ENCODE data around the gene REG1A.

The REG1A gene, protein sequence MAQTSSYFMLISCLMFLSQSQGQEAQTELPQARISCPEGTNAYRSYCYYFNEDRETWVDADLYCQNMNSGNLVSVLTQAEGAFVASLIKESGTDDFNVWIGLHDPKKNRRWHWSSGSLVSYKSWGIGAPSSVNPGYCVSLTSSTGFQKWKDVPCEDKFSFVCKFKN

DNA sequence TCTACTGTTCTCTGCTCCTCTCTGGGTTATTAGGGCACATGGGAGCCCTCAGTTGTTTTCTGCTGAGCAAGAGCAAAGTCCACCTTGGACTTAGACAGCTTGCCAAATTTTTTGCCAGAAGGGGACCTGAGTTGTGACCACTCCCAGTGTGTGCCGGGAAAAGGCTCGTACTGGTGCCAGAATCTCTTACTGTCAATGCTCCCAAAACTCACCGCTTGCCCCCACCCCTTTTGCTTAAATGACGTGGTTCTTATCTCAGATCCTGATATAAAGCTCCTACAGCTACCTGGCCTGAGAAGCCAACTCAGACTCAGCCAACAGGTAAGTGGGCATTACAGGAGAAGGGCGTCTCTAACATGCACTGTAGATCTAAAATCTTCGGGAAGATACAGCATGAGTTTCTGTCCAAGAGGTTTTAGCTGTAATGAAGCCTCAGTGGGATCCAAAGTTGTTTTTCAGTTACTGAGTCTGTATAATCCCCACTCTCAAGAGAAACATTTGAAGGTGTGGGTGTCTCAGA lies at the start of gene REG1A:
REG1A (plus strand) TSS at position 295 of the 520 bp plus-strand sequence. CDS start 374 bp downstream, outside the sequence.
- no peak for DNase-seq

GRCh38 chr2:79071078-79071477 lies 49.2 kb upstream of the REG1A start:
- DNase-seq, result no peak

DNA sequence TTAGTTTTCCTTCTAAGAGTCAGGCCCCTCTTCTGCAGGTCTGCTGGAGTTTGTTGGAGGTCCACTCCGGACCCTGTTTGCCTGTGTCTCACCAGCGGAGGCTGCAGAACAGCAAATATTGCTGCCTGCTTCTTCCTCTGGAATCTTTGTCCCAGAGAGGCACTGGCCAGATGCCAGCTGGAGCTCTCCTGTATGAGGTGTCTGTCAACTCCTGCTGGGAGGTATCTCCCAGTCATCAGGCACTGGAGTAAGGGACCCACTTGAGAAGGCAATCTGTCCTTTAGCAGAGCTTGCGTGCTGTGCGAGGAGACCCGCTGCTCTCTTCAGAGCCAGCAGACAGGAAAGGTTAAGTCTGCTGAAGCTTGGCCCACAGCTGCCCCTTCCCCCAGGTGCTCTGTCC lies 37.3 kb upstream of the REG1A start:
- DNase-seq, result no peak

- no peak for DNase-seq
Measured at GRCh38 chr2:79083597-79084251, 36.6 kb upstream of the REG1A start.

DNA sequence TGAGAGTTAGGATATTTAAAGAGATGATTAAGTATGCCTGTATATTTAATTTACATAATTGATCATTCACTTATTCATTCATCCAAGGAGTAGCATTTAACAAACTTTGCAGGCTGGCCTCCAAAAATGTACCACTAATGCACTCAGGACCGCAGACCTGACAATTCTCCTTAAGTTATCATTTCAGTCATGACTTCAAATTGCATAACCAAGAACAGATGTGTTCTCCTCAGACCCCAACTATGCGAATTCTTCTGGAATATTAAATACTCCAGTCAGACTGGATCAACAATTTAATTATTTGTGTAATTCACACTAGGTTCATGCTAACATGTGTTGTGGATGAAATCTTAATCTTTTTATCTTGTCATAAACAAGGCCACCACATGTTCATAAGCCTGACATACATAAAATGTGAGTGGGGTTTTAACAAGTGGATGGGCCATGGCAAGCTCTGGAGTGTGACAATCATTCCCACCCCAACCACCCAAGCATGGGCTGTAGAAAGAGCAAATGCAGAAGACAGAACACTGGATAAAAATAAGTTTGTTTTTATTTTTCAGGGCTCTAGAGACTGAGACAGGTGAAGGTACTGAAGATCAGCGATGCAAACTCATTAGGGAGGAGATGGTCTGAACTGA lies 35.7 kb upstream of the REG1A start:
- DNase-seq, result no peak

- DNase-seq, result no peak
Measured at GRCh38 chr2:79085382-79085781, 34.9 kb upstream of the REG1A start.

DNA sequence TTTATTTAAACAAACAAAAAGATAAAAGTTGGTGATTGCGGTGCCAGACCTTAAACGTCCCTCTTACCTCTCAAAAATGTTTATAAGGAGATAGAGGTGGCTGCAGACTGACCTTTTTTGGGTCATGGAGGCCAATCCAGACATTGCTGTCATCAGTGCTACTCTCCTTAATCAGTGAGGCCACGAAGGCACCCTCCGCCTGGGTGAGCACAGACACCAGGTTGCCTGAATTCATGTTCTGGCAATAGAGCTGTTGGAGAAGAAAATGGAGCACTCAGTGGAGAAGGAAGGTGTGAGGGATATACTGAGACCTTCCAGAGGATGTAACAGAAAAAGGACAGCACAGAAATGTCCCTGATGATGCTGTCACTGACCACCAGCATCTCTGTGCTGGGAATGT lies 34.0 kb upstream of the REG1A start:
- DNase-seq, result no peak

GRCh38 chr2:79087785-79088364 lies 32.4 kb upstream of the REG1A start, which contains the start of gene REG1B:
Gene REG1B (minus strand): TSS chr2:79087993. CDS start chr2:79087612, 381 bp downstream.
- no peak for DNase-seq

DNA sequence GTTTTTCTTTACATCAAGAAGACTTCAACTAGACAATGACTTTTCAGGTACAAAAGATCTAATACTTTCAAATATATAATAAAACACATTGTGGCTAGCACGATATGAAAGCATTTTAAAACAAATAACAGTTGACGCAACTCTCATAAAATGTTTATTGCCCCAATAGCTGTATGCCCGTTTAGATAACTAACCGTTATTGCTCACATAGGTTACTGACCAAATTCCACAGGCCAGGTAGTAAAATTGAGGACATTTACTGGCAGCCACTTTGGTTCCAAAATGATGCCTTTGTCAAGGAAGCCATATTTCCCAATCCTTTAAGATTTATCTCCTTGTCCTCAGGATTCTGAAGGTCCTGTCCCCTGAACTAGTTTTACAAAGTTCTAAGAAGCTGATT lies 29.6 kb upstream of the REG1A start:
- DNase-seq, result no peak

DNA sequence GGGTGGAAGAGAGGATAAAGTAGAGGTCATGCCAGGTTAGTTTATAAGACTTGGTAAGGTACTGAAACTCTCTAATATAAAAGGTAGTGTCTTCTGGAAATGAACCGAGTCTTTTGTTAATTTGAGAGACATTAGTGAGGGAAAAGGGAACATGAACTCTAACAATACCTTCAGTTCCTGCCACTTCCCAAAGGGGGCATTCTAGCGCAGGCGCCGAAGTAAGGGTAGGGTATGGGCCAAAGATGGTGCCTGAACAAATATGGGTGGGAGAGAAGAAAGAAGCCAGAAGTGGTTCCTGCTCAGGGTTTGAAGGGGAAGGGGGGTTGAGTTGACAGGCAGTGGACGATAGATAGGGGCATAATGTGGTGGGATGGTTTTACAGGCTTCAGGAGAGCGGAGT lies 22.4 kb upstream of the REG1A start:
- no peak for DNase-seq

DNA sequence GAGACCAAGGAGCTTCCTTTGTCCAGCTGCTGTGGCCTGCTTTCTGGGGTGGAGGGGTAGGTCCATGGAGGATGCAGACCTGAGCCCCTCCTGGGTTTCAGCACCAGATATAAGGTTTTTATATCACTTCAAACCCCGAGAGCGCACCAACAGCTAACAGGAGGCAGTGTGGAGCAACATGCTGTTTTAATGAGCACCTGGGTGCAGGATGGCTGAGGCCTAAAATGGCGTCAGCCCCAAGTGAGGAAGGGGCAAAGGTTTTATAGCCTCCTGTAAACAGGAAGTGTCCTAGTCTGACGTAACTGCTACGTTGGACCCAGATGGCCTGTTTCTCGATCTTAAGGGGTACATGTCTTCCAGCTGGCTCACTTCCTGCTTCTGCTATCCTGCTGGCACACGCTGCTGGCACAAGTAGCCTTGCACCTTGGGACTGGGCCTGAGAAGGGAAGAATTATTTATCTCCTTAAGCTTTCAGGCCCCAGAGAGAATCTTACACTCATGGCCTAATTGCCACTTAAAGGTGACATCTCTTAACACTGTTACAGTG lies 21.1 kb upstream of the REG1A start:
- no peak for DNase-seq

DNA sequence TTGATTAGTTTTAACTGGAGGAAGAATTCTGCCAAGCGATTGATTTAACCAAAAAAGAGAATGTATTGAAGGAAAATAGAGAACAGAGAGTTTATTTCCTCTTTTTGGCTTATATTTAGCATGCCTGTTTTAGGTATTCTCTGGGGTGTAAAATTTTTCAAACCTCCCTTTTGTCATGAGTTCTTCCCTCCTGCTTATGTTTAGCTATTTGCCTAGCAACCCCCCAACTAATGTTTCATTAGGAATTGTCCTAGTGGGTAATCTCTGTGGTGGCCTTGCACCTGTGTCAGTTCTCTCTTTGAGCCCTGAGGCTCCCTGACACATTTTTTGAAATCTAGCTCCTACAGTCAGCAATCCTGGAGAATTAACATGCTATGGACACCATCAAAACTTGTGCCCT lies 20.0 kb upstream of the REG1A start:
- DNase-seq, result no peak

DNA sequence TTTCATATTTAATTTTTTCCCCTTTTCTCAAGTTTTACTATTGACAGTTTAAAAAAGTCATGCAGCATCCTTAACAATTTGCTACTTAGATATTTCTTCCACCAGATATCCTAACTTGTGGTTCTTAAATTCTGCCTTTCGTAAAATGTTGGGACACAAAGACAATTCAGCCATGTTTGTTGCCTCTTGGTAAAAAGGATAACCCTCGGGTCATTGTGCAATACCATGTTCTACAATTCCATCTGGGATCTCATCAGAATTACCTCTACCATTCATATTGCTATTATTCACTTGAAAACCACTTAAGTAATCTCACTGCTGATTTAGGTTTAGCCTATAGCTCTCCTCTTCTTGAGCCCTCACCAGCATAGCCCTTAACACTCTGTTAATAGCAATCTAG lies 19.3 kb upstream of the REG1A start:
- no peak for DNase-seq

GRCh38 chr2:79103214-79103613 lies 17.1 kb upstream of the REG1A start:
- DNase-seq, result no peak

DNA sequence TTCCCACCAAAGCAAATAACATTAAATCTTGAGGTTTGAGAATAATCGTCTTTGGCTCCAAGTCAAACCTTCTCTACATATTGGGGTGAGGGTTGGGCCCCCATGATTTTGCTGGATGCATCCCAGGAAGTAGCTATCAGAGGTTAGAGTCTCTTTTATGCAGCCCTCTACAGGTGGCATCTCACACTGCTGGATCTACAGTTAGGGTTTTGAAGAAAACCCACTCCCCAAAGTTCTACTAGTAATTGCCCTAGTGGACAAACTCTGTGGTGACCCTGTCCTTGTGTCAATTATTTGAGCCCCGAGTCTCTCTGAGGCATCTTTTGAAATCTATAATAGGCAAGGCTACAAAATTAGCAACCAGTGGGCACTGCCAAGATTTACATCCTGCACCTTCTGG lies 15.0 kb upstream of the REG1A start:
- no peak for DNase-seq

GRCh38 chr2:79112269-79112668 lies 8.0 kb upstream of the REG1A start:
- no peak for DNase-seq

- DNase-seq, result no peak
Measured at GRCh38 chr2:79114797-79115494, 5.3 kb upstream of the REG1A start.

GRCh38 chr2:79116997-79117928 lies 3.0 kb upstream of the REG1A start:
- DNase-seq, result no peak

GRCh38 chr2:79122676-79123075 lies 2.4 kb downstream of the REG1A start:
- DNase-seq, result no peak

DNA sequence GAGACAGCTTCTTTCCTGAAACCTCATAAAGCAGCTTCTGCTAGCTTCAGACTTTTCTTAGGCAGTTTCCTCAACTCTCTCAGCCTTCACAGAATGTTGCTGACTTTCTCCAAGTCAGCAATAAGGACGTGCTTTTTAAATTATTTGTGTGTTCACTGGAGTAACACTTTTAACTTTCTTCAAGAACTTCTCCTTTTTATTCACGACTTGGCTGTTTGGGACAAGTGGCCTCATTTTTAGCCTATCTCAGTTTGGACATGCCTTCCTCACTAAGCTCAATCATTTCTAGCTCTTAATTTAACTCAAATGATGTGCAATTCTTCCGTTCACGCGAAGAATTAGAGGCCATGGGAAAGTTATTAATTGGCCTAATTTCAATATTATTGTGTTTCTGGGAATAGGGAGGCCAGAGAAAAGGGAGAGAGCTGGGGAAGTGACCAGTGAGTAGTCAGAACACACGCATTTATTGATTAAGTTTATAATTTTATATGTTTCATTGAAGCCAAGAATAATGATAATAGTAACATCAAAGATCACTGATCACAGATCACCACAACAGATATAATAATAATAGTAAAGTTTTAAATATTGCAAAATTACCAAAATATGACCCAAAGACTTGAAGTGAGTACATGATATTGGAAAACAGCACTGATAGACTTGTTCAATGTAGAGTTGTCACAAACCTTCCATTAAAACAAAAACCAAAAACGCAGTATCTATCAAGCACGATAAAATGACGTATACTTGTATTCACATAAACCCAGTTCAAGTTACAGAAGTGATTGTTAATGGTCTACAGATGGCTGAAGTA lies 4.8 kb downstream of the REG1A start:
- DNase-seq, result no peak

GRCh38 chr2:79125721-79125985 lies 5.4 kb downstream of the REG1A start:
- no peak for DNase-seq

All from NCI-H1048 (cell line).